Putamen (tissue), 1 donor: Measurements from ENCODE around the gene CR1.
"Not testable (repeated sequence)": the region's sequence is repeated elsewhere in the genome, so short reads cannot be mapped to it uniquely, and the experiment has no call there.

Source experiments
- DNase-seq: peaks from one replicate; pipeline ENCODE4 v3.0.0-alpha.2; 2016; ENCODE audit warnings: low spot score

The CR1 gene

GRCh38 chr1:207672522-207673130, 176.7 kb downstream of the CR1 start:
- DNase-seq, result peak; percentile 43

- no peak for DNase-seq
Observed at GRCh38 chr1:207673399-207673798, 177.4 kb downstream of the CR1 start.

- no peak for DNase-seq
Observed at GRCh38 chr1:207676153-207676552, 180.2 kb downstream of the CR1 start.

GRCh38 chr1:207680590-207681388, 184.8 kb downstream of the CR1 start:
- not testable (repeated sequence) for DNase-seq

GRCh38 chr1:207682872-207683434, 187.0 kb downstream of the CR1 start:
- not testable (repeated sequence) for DNase-seq

- DNase-seq, result not testable (repeated sequence)
Observed at GRCh38 chr1:207690551-207690950, 194.6 kb downstream of the CR1 start.

- no peak for DNase-seq
Observed at GRCh38 chr1:207691010-207691409, 195.1 kb downstream of the CR1 start.
